Activated T-cell treated with anti-CD3 and anti-CD28 coated beads, Interleukin-2, amount 50 U/mL, for 24 hours (primary cell): ENCODE results near the gene ASPHD2.
"Not testable (repeated sequence)": the region's sequence is repeated elsewhere in the genome, so short reads cannot be mapped to it uniquely, and the experiment has no call there.

Source experiments
- DNase-seq: peaks from one replicate; pipeline ENCODE4 v3.0.0-alpha.2; 2020
- H3K27ac Mint-ChIP-seq: 2 replicates; pipeline ENCODE4 v1.8.0; 2020; ENCODE audit warnings: mild to moderate bottlenecking, mixed read lengths
- H3K27me3 Mint-ChIP-seq: 2 replicates; pipeline ENCODE4 v1.8.0; 2020; ENCODE audit warnings: mixed read lengths
- H3K36me3 Mint-ChIP-seq: 2 replicates; pipeline ENCODE4 v1.8.0; 2020; ENCODE audit warnings: low read depth, mixed read lengths
- H3K4me1 Mint-ChIP-seq: 2 replicates; pipeline ENCODE4 v1.8.0; 2020; ENCODE audit warnings: low read depth, mixed read lengths
- H3K4me3 Mint-ChIP-seq: 2 replicates; pipeline ENCODE4 v1.8.0; 2020; ENCODE audit warnings: mild to moderate bottlenecking, moderate library complexity, mixed read lengths
- H3K9me3 Mint-ChIP-seq: 2 replicates; pipeline ENCODE4 v1.8.0; 2020; ENCODE audit warnings: mixed read lengths

Gene ASPHD2

DNA sequence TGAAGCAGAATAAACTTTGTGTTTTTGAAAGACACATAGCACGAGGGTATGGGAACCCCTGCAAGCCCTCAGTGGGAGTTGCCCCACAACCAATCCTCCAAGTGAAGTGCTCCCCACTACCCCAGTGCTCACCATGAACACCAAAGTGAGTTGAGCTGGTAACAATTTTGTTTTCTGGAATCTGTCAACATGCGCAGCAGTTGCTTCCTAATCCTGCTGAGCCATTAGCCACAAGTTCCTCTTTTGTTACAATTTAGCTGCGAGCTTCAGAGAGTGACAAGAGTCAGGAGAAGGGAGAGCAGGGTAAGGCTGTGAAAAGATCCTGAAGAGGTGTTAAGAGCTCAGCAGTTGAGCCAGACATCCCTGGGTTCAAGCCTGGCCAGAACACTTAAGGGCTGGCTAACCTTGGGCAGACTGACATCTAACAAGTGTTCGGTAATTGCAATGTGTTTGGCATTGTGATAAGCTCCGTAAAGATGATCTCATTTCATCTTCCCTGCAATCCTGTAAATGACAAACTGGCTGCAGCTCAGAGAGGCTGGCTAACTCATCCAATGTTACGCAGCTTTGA, 24.1 kb upstream of the ASPHD2 start:
- no peak for DNase-seq
- H3K36me3 Mint-ChIP-seq: no peaks in the 10 kb centered on the region
- H3K4me1 Mint-ChIP-seq: peaks cover 9% of the 10 kb centered on the region
- H3K27ac Mint-ChIP-seq: no peak overlapping the region
- H3K4me3 Mint-ChIP-seq: no peak overlapping the region
- H3K9me3 Mint-ChIP-seq: no peaks in the 10 kb centered on the region
- peaks cover 13% of the 10 kb centered on the region for H3K27me3 Mint-ChIP-seq

DNA sequence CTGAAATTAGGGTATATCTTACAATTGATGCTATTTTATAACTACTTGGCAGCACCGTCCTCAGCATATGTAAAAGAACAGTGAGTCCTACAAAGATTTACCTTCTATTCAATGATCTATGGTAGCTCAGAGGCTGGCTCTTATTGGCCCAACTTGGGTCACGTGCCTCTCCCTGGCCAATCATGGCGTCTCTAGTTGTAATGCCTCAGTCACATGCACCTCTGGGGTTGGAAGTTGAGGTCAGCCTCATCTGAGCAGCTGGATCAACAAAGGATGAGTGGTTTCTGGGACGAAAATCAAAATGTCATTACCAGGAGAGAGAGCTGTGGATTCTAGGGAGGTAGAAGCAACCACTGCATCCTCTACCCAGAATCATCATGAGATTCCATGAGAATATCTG, 22.9 kb upstream of the ASPHD2 start:
- Mint-ChIP-seq H3K9me3 (no peaks in the 10 kb centered on the region), H3K4me1 (peaks cover 9% of the 10 kb centered on the region), H3K36me3 (no peaks in the 10 kb centered on the region), H3K27ac (no peak overlapping the region), H3K27me3 (peaks cover 13% of the 10 kb centered on the region), H3K4me3 (no peak overlapping the region)
- DNase-seq: no peak

DNA sequence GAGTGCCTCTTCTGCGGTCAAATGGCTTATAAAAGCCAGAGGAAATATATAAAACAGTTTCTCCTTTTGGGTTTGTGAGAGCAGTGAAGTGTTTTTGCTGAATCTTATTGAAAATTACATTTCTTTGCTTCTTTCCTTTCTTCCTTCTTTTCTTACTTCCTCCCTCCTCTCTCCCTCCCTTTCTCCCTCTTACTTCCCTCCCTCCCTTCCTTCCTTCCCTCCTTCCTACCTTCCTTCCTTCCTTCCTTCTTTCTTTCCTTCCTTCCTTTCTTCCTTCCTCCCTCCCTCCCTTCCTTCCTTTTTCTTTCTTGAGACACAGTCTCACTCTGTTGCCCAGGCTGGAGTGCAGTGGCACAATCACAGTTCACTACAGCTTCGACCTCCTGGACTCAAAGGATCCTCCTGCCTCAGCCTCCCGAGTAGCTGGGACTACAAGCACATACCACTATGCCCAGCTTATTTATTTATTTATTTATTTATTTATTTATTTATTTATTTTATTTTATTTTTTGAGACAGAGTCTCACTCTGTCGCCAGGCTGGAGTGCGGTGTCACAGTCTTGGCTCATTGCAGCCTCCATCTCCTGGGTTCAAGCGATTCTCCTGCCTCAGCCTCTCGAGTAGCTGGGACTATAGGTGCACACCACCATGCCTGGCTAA, 20.4 kb upstream of the ASPHD2 start:
- H3K4me3 Mint-ChIP-seq, H3K9me3 Mint-ChIP-seq, H3K27ac Mint-ChIP-seq, H3K4me1 Mint-ChIP-seq, DNase-seq, H3K36me3 Mint-ChIP-seq: not testable (repeated sequence)
- peaks cover 11% of the 10 kb centered on the region for H3K27me3 Mint-ChIP-seq

DNA sequence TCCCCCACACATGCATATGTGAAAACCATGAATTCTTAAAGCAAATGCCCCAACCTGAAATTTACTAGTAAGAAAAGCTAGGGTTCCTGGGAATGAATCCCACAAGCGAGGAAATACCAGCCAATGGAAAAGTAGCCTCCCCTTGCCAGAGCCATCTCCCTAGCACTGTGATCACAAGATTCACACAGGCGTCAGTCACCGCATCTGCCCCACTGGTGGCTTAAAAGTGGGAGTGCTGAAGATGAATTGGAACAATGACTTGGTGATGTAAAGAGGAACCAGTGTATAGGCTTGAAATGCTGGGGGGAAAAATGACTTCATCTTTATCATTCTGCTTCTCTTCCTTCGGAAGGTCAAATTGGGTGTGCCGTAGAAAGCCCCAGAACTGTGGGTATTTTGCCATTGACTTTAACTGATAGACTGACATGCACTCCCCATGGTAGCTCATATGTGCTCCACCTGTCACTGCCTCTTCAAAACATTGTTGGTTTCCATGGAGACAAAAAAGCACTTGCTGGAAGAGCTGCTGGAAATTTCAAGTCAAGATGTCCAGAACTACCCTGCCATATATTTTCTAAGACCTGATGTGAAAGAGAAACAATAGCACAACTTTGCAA, 19.2 kb upstream of the ASPHD2 start:
- DNase-seq: no peak
- Mint-ChIP-seq H3K27ac (no peak overlapping the region), H3K27me3 (peaks cover 3% of the 10 kb centered on the region), H3K4me1 (peaks cover 1% of the 10 kb centered on the region), H3K4me3 (no peak overlapping the region), H3K9me3 (no peaks in the 10 kb centered on the region), H3K36me3 (no peaks in the 10 kb centered on the region)

DNA sequence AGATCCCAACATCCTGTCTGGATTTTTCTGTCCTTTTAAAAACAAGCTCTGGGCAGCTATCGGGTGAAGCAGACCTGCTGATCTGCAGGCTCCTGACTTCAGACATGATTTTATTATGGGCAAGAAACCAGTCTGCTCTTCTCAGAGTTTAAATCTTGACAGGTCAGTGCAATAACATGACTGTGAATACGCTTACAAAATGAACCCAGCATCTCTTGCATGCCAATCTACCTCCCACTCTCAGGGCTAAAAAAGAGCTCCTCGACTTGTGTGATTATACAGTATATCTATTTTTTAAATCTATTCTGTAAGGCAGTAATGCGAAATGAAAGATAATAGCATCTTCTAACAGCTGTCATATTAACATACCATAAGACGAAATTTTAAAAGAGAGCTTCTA, 18.7 kb upstream of the ASPHD2 start:
- DNase-seq: no peak
- no peaks in the 10 kb centered on the region for H3K4me1 Mint-ChIP-seq
- H3K4me3 Mint-ChIP-seq: no peak overlapping the region
- no peaks in the 10 kb centered on the region for H3K36me3 Mint-ChIP-seq
- peaks cover 2% of the 10 kb centered on the region for H3K27me3 Mint-ChIP-seq
- H3K9me3 Mint-ChIP-seq: no peaks in the 10 kb centered on the region
- H3K27ac Mint-ChIP-seq: no peak overlapping the region

DNA sequence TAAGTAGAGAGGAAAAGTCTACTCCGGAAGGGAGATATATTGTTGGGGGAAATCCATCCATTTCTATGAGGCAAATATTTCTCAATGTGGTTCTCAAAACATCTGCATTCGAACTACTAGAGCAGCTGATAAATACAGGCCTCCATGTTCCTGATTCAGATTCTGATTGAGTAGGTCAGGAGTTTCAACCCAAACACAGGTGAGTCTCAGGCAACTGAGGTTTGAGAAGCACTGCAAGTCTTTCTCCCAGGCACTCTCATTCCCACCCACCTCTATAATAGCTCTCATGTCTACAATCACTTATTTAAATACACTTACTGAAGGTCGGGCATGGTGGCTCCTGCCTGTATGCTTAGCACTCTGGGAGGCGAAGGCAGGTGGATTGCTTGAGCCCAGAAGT, 14.7 kb upstream of the ASPHD2 start:
- Mint-ChIP-seq H3K36me3 (no peaks in the 10 kb centered on the region), H3K4me3 (no peak overlapping the region), H3K27ac (no peak overlapping the region), H3K9me3 (no peaks in the 10 kb centered on the region), H3K4me1 (no peaks in the 10 kb centered on the region), H3K27me3 (peaks cover 2% of the 10 kb centered on the region)
- no peak for DNase-seq

DNA sequence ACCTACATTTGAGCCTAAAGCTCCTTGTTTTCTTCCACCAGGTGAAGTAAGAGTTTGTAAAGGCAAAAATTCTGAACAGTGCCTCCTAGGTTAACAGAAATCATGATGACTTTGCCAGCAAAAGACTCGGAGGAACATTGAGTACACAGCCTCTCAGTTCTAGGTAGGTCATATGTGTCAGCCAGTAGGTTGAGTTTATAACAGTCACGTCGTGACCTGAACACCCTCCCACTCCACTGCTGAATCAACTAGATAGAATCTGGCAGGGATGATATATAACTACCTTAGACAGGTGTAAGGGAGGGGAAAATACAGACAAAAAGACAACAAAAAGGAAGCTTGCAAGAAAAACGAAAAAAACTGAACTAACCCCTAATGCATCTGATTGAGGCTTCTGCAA, 12.8 kb upstream of the ASPHD2 start:
- no peak overlapping the region for H3K27ac Mint-ChIP-seq
- H3K4me3 Mint-ChIP-seq: no peak overlapping the region
- no peak for DNase-seq
- no peaks in the 10 kb centered on the region for H3K36me3 Mint-ChIP-seq
- no peaks in the 10 kb centered on the region for H3K4me1 Mint-ChIP-seq
- peaks cover 8% of the 10 kb centered on the region for H3K27me3 Mint-ChIP-seq
- H3K9me3 Mint-ChIP-seq: no peaks in the 10 kb centered on the region

DNA sequence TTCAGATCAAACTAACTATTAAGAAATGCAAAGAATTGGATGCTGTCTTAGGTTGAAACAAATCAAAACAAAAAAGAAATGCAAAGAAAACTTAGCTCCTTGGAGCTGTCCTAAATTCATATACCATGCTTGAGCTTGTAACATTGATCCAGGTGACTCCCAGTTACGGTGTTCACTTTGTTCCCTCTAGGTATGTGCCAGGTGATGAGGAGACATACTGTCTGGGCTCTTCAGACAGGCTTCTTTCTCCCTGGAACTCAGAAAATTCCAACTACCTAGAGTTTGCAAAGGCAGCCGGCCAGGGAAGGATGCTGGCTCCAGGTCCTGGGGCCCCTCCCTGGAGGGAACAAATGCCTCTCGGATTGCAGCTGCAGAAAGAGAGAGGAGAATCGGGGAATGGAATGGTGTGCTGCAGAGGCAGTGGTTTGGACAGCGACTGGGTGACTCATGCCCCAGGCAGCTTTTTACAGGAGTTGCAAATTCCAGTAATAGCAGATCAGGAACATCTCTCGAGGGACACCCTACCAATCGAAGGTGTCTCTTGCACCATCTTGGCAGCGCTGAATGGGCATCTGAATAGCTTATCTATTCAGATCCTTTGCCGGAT, 12.3 kb upstream of the ASPHD2 start:
- Mint-ChIP-seq H3K27ac (no peak overlapping the region), H3K27me3 (peaks cover 12% of the 10 kb centered on the region), H3K9me3 (no peaks in the 10 kb centered on the region), H3K4me1 (no peaks in the 10 kb centered on the region), H3K4me3 (no peak overlapping the region), H3K36me3 (no peaks in the 10 kb centered on the region)
- DNase-seq: no peak

DNA sequence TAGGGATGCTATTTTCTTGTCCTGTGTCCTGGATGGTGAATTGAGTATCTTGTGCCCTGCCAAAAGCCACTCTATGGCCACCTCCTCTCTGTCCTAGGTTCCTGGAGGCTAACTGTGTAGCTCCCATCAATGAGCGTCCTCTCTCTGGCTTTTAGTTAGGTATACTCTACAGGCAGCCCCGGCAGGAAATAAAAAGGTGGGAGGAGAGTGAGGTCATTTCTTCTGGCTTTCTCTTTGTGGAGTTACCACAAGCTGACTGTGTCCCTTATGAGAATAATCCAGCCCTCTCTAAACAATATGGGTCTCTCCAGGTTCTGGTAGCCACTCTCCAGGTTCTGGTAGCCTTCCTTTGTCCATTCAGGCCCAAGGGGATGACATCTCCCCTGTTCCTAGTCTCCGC, 11.7 kb upstream of the ASPHD2 start:
- H3K27me3 Mint-ChIP-seq: peaks cover 13% of the 10 kb centered on the region
- no peaks in the 10 kb centered on the region for H3K9me3 Mint-ChIP-seq
- no peaks in the 10 kb centered on the region for H3K4me1 Mint-ChIP-seq
- DNase-seq: no peak
- H3K36me3 Mint-ChIP-seq: no peaks in the 10 kb centered on the region
- no peak overlapping the region for H3K27ac Mint-ChIP-seq
- H3K4me3 Mint-ChIP-seq: no peak overlapping the region

DNA sequence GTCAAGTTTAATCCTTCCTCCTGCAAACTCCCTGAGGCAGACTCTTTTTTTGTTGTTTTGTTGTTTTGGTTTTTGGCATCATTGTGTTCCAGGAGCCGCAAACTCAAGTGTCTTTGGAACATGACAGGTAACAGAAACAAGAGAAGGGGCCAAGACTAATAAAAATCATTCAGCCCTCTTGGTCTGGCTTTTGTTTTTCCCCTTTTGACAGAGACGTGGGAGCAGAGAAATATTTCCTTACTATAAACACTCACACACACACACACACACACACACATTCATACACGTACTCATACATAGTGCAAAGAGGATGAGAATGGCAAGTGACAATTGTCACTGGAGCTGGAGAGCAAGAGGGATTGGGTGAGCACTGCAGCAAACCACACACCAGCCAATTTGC, 10.4 kb upstream of the ASPHD2 start:
- Mint-ChIP-seq H3K27me3 (peaks cover 17% of the 10 kb centered on the region), H3K4me1 (no peaks in the 10 kb centered on the region), H3K4me3 (no peak overlapping the region), H3K27ac (no peak overlapping the region), H3K36me3 (no peaks in the 10 kb centered on the region), H3K9me3 (peaks cover 6% of the 10 kb centered on the region)
- DNase-seq: no peak

DNA sequence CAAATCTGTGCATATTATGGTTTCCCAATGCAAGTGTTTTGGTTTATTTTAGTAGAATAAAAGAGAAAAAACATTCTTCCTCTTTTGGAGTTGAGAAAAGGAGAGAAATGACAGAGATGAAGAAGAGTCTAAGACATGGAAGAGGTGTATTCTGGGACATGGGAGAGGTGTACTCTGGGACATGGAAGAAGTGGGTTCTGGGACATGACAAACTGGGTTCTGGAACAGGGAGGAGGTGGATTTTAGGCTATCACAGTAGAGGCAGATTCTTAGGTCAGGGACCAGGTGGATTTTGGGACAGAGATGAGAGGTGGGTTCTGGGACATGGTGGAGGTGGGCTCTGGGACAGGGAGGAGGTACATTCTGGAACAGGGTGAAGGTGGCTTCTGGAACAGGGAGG, 2.1 kb upstream of the ASPHD2 start:
- no peak for DNase-seq
- H3K27ac Mint-ChIP-seq: peak overlapping the region; percentile 35
- peaks cover 8% of the 10 kb centered on the region for H3K9me3 Mint-ChIP-seq
- peak overlapping the region; percentile 27 for H3K4me3 Mint-ChIP-seq
- H3K4me1 Mint-ChIP-seq: peaks cover 39% of the 10 kb centered on the region
- peaks cover 8% of the 10 kb centered on the region for H3K36me3 Mint-ChIP-seq
- peaks cover 8% of the 10 kb centered on the region for H3K27me3 Mint-ChIP-seq

DNA sequence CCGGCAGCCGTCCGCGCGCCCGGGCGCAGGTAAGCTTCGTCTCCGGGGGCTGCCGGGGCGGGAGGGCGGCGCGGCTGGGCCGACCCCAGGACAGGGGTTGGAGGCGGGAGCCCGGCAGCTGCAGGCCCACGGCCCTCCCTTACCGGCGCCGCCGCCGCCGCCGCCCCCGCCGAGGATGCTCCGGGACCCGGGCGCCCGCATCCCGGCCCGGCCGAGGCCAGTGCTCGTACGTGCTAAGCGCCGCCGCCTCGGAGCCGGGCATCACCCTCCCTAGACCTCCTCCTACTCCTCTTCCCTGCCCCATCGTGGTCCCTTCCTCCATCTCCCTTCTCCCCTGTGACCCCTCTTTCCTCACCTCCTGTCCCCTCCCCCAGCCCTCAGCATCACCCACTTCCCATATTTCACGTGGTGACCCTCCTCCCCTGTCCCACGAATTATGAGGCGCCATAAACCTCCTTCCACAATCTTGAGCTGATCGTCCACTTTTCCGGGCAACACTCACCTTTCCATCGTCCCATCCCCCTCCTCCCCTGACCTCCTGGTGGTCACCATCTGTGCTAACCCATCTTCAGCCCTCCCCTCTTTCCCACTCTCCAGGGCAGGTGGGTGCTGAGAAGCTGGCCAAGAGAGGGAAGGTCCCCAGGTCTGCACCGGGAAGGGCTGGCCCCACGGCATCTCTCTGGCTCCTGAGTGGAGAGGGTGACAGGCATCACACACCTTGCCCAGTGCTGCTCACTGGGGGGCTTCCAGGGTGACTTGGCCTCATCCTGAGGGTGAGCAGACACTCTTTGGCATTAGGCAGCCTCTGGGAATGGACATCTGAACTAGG, 612 bp downstream of the ASPHD2 start:
- no peaks in the 10 kb centered on the region for H3K9me3 Mint-ChIP-seq
- no peak for DNase-seq
- peak overlapping the region; percentile 81 for H3K27ac Mint-ChIP-seq
- H3K4me3 Mint-ChIP-seq: peak overlapping the region; percentile 75
- H3K4me1 Mint-ChIP-seq: peaks cover 49% of the 10 kb centered on the region
- H3K27me3 Mint-ChIP-seq: peaks cover 5% of the 10 kb centered on the region
- peaks cover 29% of the 10 kb centered on the region for H3K36me3 Mint-ChIP-seq

DNA sequence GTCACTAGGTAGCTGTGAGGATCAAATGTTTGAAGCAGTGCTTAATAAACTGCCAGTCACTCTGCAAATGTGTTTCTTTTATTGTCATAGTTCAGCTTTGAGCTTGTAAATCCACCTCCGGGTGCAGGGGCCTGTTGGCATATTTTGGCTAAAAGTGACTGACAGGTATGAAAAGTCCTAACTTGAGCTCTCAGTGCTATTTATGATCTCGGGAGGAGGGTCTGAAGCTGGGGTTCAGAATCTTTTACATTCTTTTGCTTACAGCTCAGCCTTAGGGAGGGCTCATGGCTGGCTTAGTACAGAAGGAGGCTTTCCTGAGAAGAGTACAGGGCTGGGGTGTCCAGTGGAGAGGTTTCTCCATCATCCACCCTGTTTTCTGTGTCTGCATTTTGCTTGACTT, 1.5 kb downstream of the ASPHD2 start:
- peak overlapping the region; percentile 81 for H3K27ac Mint-ChIP-seq
- no peak for DNase-seq
- H3K4me1 Mint-ChIP-seq: peaks cover 58% of the 10 kb centered on the region
- H3K27me3 Mint-ChIP-seq: peaks cover 5% of the 10 kb centered on the region
- peak overlapping the region; percentile 75 for H3K4me3 Mint-ChIP-seq
- peaks cover 39% of the 10 kb centered on the region for H3K36me3 Mint-ChIP-seq
- no peaks in the 10 kb centered on the region for H3K9me3 Mint-ChIP-seq

DNA sequence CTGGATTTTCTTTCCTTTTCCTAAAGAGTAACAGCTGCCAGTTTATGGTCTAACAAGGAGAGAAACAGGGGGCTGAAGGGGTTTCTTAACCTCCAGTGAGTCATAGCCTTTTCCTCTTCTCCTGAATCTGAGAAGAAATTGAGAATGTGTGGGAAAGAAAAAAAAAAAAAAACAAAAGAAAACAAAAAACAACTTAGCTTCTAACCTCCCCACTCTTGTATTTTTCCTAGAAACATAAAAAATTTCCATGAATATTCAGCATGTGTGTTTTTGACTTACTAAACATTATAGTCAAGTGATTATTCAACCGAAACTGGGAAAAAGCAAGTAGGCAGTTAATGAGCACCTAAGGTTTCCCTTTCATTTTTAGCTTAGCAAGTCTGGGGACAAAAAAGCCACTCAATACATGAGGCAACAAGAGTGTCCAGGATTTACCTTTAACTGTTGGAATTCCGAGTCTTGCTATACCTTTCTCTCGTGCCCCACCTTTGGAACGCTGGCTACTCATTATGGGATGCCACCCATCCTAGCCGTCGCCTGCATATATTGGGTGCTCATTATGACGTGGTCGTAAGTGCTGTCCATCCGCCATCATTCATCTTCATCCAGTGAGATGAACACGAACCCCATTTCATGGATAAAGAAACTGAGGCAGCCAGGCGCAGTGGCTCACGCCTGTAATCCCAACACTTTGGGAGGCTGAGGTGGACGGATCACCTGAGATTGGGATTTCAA, 2.4 kb downstream of the ASPHD2 start:
- Mint-ChIP-seq H3K4me1 (peaks cover 66% of the 10 kb centered on the region), H3K4me3 (peak overlapping the region; percentile 75), H3K9me3 (no peaks in the 10 kb centered on the region), H3K36me3 (peaks cover 46% of the 10 kb centered on the region), H3K27me3 (no peaks in the 10 kb centered on the region), H3K27ac (peak overlapping the region; percentile 81)
- peak; percentile 41 for DNase-seq
